ENCODE measurements around the gene APOC3. TPM values are rescaled to one million over a fixed set of nuclear protein-coding genes. Genes with fewer than 3 reads are reported as not detected.

Gene APOC3
- total RNA-seq, 2 donors from 2014 or later: not detected

DNA sequence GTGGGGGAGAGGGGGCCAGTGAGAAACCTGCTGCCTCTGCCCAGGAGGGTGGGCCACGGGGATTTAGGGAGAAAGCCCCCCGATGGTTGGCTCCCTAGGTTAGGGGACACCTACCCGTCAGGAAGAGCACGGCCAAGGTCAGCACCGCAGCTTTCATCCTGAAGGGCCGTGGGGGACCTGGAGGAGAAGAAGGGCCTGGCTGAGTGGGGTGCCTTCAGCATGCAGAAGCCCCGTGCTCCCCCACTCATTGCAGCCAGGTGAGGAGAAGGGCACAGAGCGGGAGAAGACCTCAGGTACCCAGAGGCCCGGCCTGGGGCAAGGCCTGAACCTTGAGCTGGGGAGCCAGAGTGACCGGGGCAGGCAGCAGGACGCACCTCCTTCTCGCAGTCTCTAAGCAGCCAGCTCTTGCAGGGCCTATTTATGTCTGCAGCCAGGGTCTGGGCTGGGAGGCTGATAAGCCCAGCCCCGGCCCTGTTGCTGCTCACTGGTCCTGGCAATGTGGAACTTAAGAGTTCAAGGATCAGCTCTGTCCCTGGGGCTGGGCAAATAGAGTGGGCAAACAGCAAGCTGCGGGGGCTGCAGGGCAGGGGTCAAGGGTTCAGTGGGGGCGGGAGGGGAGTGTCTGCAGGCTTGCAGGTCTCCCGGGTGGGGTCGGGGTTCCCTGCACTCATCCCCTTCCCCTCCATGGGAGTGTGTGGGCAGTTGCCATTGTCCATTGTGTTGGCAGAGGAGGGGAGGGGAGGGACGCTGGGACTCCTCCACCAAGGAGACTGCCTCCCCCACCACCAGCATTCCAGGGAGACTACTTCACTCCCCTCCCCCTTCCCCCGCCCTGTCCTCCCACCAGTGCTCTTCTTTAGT is 7.8 kb downstream of the APOC3 start, which contains the start of gene APOA1:
Gene APOA1 (minus strand): TSS at position 392 of the 861 bp plus-strand sequence. CDS start 235 bp downstream, at position 157.
- peaks cover 22% of the 10 kb centered on the region for H3K4me1 Mint-ChIP-seq (ENCODE audit: low read depth)
- ATAC-seq (replicated peaks in 1 of 2): no peak

DNA sequence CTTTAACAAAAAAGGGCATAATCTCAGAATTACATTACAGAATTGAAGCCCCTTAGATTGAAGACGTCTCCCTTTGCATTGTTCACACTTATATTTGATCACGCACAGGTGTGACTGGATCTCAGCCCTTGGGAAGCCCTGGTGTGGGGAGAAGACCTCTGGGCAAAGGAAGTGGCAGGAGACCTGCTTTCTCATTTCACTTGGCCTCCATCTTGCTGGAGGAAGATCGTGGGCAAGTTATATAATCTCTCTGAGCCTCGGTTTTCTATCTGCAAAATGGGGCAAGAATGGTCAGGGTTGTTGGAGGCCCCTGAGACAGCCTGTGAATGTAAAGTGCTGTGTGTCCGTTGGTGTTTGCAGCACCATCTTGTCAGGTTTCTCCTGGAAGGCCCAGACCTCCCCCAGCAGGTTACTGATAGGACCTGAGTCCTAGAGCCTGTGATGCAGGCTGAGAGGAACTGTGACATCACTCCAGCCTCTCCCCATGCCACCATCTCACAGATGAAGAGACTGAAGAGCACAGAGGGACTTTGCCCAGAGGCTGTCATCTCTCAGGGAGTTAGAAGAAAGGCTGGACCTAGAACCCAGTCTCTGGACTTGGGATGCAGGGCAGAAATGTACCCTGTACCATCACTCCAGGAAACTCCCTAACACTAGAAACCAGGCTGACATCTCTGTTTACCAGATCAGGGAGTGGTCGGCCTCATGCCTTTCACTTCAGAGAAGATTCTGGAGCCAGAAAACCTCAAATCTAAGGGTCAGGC is 8.8 kb downstream of the APOC3 start:
- no peak overlapping the region for H3K27ac Mint-ChIP-seq
- H3K36me3 Mint-ChIP-seq (ENCODE audit: insufficient read depth in 2 of 2): peaks cover 0 to under 1% of the 10 kb centered on the region in 2 donors
- ATAC-seq (replicated peaks in 1 of 2) (no peak), DNase-seq (no peak)
- no peak overlapping the region for H3K4me3 Mint-ChIP-seq
- H3K9me3 Mint-ChIP-seq: no peaks in the 10 kb centered on the region
- H3K4me1 Mint-ChIP-seq (ENCODE audit: low read depth): peaks cover 22% of the 10 kb centered on the region
- H3K27me3 Mint-ChIP-seq (ENCODE audit: low read depth): no peaks in the 10 kb centered on the region

More for the DNA sequence above, 7.8 kb downstream of the APOC3 start, which contains the start of gene APOA1:
- no peak within 1 kb of the TSS for H3K27ac Mint-ChIP-seq
- H3K4me3 Mint-ChIP-seq: peak within 1 kb of the TSS in 1 of 2 donors; percentile 75
- H3K27me3 Mint-ChIP-seq (ENCODE audit: low read depth): no peaks in the 10 kb centered on the region
- H3K9me3 Mint-ChIP-seq: no peaks in the 10 kb centered on the region
- no peak for DNase-seq
- no peaks in the 10 kb centered on the region for H3K36me3 Mint-ChIP-seq (ENCODE audit: insufficient read depth in 2 of 2)

DNA sequence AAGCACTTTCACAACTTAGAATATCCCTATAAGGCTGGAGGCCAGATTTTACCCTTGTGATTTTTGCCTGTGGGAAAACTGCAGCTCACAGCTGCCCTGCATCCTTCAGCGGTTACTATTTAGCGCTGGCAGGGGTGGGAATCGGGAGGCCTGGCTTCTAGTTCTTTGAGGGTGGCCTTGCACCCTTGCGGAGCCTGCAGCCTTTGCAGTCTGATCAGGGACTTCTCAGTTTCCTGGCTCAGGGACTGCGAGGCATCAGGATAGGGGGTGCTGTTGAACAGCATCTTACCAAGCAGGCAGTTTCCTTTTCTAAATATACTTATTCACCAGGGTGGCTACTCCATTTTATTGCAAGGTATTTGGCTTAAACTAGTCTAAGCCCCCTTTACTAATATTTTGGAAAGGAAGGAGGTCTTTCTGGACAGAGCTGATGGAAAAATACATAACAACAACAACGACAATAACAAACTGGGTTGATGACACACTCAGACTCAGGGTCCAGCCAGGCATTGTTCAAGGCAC is 10.6 kb downstream of the APOC3 start:
- Mint-ChIP-seq H3K27ac (no peak overlapping the region), H3K36me3 (ENCODE audit: insufficient read depth in 2 of 2) (peaks cover 0 to 4% of the 10 kb centered on the region in 2 donors), H3K27me3 (ENCODE audit: low read depth) (no peaks in the 10 kb centered on the region), H3K9me3 (no peaks in the 10 kb centered on the region), H3K4me3 (no peak overlapping the region), H3K4me1 (ENCODE audit: low read depth) (peaks cover 15% of the 10 kb centered on the region)
- DNase-seq (no peak), ATAC-seq (replicated peaks in 1 of 2) (no peak)

DNA sequence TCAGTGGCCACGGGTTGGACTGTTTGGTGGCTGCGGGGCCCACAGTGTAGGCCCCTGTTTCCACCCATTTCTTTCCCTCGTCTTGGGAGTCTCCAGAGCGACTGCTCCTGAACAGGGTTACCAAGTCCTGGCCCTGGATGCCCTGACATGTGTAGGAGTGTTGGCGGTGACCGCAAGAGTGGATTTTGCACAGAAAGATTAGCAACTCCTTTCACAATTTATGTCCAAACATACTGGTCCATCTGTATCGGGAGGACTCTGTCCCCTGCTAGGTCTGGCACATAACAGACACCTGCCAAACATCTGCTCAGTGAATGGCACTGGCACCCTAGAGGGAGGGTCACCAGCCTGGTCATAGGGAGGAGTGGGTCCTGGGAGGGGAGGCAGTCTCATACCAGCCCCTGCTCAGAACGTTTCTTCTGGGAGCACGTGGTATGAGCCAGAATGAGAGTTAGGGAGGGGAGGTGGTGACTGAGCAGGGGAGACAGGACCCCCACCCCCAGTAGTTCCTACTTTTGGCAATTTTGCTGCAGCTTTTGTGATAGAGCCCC is 11.1 kb downstream of the APOC3 start:
- ATAC-seq (replicated peaks in 1 of 2): no peak
- Mint-ChIP-seq H3K36me3 (ENCODE audit: insufficient read depth in 2 of 2) (peaks cover 0 to 4% of the 10 kb centered on the region in 2 donors), H3K4me3 (no peak overlapping the region), H3K27me3 (ENCODE audit: low read depth) (no peaks in the 10 kb centered on the region), H3K4me1 (ENCODE audit: low read depth) (peaks cover 10% of the 10 kb centered on the region), H3K27ac (no peak overlapping the region), H3K9me3 (no peaks in the 10 kb centered on the region)
- DNase-seq: no peak

DNA sequence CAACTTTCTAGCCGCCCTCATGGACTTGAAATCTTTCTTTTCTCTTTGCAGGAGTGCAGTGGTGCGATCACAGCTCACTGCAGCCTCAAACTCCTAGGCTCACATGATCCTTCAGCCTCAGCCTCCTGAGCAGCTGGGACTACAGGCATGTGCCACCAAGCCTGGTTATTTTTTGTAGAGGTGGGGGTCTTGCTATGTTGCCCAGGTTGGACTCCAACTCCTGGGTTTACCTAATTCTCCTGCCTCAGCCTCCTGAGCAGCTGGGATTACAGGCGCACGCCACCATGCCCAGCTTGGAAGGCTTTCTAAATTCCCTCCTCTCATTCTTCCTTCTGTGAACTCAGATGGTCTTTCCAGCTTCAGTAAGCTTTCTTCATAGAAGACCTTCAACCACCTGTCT is 12.4 kb downstream of the APOC3 start:
- no peak for ATAC-seq (replicated peaks in 1 of 2)
- Mint-ChIP-seq H3K4me3 (no peak overlapping the region), H3K27ac (no peak overlapping the region), H3K36me3 (ENCODE audit: insufficient read depth in 2 of 2) (peaks cover 3 to 6% of the 10 kb centered on the region in 2 donors), H3K27me3 (ENCODE audit: low read depth) (no peaks in the 10 kb centered on the region), H3K4me1 (ENCODE audit: low read depth) (peaks cover 5% of the 10 kb centered on the region), H3K9me3 (no peaks in the 10 kb centered on the region)
- DNase-seq: no peak

DNA sequence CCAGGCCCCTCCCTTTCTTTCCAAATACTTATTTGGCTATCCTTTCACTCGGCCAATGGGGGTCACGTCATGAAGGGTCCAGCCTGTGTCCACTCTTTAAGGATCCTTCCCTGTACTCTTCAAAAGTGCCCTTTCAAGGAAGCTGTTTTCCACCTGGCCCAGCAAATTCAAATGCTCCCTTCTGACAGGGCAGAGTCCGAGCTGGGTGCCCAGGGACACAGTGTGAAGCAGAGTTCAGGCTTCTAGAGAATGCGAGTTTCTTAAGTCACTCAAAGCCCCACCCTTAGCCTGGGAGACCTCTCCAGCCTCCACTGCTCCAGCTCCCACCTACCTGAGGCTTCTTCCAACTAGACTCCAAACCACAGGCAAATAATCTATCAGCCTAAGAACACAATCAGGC is 13.2 kb downstream of the APOC3 start:
- no peaks in the 10 kb centered on the region for H3K27me3 Mint-ChIP-seq (ENCODE audit: low read depth)
- ATAC-seq (replicated peaks in 1 of 2): no peak
- H3K9me3 Mint-ChIP-seq: no peaks in the 10 kb centered on the region

DNA sequence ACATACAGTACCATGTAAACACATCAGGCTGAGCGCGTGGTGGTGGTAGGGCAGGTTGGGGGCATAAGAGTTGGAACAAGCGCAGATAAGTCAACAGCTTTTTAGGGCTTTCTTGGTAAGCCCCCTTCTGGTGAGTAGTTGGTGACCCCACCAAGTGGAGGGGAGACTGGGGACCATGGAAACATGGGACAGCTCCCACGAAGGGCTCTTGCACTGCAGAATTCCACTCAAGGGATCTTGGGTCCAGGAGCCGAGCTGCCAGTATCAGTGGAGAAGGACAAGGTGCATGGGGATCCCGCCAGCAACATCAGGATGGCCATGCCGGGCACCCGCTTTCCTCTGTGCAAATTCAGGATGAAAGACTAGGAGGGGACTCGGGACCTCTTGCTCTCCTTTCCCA is 14.0 kb downstream of the APOC3 start:
- Mint-ChIP-seq H3K9me3 (no peaks in the 10 kb centered on the region), H3K27ac (no peak overlapping the region), H3K4me3 (no peak overlapping the region), H3K36me3 (ENCODE audit: insufficient read depth in 2 of 2) (peaks cover 3 to 7% of the 10 kb centered on the region in 2 donors), H3K27me3 (ENCODE audit: low read depth) (no peaks in the 10 kb centered on the region), H3K4me1 (ENCODE audit: low read depth) (peaks cover 5% of the 10 kb centered on the region)
- no peak for DNase-seq
- no peak for ATAC-seq (replicated peaks in 1 of 2)

More for the DNA sequence above, 13.2 kb downstream of the APOC3 start:
- peaks cover 3 to 7% of the 10 kb centered on the region in 2 donors for H3K36me3 Mint-ChIP-seq (ENCODE audit: insufficient read depth in 2 of 2)
- H3K4me3 Mint-ChIP-seq: no peak overlapping the region
- DNase-seq: no peak
- H3K4me1 Mint-ChIP-seq (ENCODE audit: low read depth): peaks cover 5% of the 10 kb centered on the region
- H3K27ac Mint-ChIP-seq: no peak overlapping the region

DNA sequence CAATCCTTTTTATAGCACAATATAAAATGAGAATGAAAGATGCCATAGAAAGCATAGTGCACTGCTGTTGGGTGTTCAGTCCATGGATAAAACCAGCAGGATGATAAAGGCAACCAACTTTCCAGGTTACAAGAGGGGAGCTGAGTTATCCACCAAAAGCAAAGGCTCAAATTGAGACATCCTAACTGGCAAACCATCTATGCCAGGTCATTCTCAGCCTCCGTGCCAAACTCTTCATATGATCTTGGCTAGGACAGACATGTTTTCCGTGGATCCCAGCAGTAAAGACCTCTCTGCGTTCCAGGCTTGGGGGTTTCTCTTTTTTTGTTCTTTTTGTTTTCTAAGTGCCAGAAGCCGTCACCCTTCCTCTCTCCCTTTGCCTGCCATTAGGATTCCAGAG is 15.0 kb downstream of the APOC3 start:
- no peak for ATAC-seq (replicated peaks in 1 of 2)
- Mint-ChIP-seq H3K27ac (no peak overlapping the region), H3K9me3 (no peaks in the 10 kb centered on the region), H3K27me3 (ENCODE audit: low read depth) (no peaks in the 10 kb centered on the region), H3K4me3 (no peak overlapping the region), H3K4me1 (ENCODE audit: low read depth) (no peaks in the 10 kb centered on the region), H3K36me3 (ENCODE audit: insufficient read depth in 2 of 2) (peaks cover 5 to 11% of the 10 kb centered on the region in 2 donors)
- no peak for DNase-seq

DNA sequence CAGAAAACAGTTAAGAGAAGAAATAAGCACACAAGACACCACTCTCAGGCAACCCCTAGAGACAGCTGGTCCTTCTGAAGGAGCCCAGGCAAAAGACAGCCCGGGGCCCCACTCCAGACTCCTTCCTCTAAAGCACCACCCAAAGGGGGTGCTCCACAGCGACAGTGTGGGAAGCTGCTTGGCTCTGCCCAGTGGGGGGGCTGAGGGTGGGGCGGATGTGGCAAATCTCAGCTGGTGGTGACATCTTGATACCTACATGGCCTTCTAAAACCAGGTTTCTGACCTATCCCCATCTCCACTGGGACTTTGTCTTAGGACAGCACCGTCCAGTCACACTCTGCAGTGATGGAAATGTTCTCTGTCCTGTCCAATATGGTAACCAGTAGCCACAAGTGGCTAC is 17.9 kb downstream of the APOC3 start:
- Mint-ChIP-seq H3K27ac (no peak overlapping the region), H3K36me3 (ENCODE audit: insufficient read depth in 2 of 2) (peaks cover 7 to 13% of the 10 kb centered on the region in 2 donors), H3K4me1 (ENCODE audit: low read depth) (peaks cover 17% of the 10 kb centered on the region), H3K9me3 (no peaks in the 10 kb centered on the region), H3K4me3 (no peak overlapping the region), H3K27me3 (ENCODE audit: low read depth) (no peaks in the 10 kb centered on the region)
- ATAC-seq (replicated peaks in 1 of 2): no peak
- DNase-seq: no peak

DNA sequence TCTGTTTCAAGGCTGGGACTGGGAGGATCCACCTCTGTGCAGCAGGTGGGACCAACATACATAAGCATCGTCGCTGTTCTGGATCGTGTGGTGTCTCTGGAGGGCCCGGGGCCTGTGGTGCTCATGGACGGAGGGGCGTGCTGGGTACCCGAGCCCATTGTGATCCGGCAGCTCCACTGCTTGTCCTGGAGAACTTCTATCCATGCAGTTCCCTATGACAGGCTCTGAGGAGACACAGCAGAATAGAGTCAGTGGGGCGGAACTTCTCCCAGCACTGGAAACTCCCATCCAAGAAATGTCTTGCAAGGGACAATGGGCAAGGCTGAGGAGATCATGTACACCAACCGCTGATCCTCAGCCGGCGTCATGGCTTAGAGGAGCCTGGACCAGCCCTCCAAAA is 19.4 kb downstream of the APOC3 start:
- no peaks in the 10 kb centered on the region for H3K27me3 Mint-ChIP-seq (ENCODE audit: low read depth)
- peaks cover 7 to 11% of the 10 kb centered on the region in 2 donors for H3K36me3 Mint-ChIP-seq (ENCODE audit: insufficient read depth in 2 of 2)
- no peak for ATAC-seq (replicated peaks in 1 of 2)
- H3K4me1 Mint-ChIP-seq (ENCODE audit: low read depth): peaks cover 32% of the 10 kb centered on the region
- DNase-seq: no peak
- H3K27ac Mint-ChIP-seq: no peak overlapping the region
- H3K9me3 Mint-ChIP-seq: no peaks in the 10 kb centered on the region
- no peak overlapping the region for H3K4me3 Mint-ChIP-seq

DNA sequence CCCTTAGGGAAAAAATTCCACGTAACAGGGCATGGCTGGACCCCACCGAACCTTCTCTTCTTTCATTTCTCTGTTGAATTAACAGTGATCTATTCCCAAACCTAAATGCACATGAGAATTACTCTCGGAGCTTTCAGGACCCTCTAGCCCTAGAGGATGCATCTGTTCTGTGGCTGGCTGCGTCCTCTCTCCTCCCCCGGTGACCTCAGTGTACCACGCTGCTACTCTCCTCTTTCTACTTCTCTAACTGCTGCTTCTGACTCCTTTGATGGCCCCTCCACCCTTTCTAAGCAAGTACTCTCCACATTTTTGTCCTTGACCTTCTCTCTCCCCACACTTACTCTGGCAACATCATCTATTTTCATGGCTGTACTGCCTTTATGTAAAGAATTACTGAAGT is 19.8 kb downstream of the APOC3 start:
- no peak for ATAC-seq (replicated peaks in 1 of 2)
- Mint-ChIP-seq H3K27ac (no peak overlapping the region), H3K36me3 (ENCODE audit: insufficient read depth in 2 of 2) (peaks cover 10 to 15% of the 10 kb centered on the region in 2 donors), H3K4me3 (no peak overlapping the region), H3K27me3 (ENCODE audit: low read depth) (no peaks in the 10 kb centered on the region), H3K9me3 (no peaks in the 10 kb centered on the region), H3K4me1 (ENCODE audit: low read depth) (peaks cover 36% of the 10 kb centered on the region)
- no peak for DNase-seq

DNA sequence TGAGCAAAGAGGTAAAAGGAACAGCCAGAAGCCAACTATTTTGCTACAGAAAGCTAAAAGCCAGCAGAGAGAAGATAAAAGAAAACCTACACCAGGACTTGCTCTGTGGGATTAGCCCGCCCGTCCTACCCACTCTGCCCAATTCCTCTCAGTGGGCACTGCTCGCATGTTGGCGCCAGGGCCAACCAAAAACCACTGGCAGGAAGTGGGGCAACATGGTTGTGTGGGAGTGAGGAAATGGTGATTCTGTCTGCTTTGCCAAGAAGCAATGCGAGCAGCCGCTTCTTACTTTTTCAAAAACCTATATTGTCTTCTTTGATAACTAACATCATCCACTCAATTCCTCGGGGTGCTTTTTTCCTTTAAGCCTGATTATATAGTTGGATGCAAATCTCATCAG is 21.9 kb downstream of the APOC3 start:
- peak overlapping the region; percentile 96 for H3K27ac Mint-ChIP-seq
- H3K4me3 Mint-ChIP-seq: peak overlapping the region; percentile 84 to 86
- H3K36me3 Mint-ChIP-seq (ENCODE audit: insufficient read depth in 2 of 2): peaks cover 10 to 16% of the 10 kb centered on the region in 2 donors
- no peaks in the 10 kb centered on the region for H3K27me3 Mint-ChIP-seq (ENCODE audit: low read depth)
- peak; percentile 28 to 32 for ATAC-seq (replicated peaks in 1 of 2)
- DNase-seq: peak; percentile 76 to 80
- no peaks in the 10 kb centered on the region for H3K9me3 Mint-ChIP-seq
- peaks cover 47% of the 10 kb centered on the region for H3K4me1 Mint-ChIP-seq (ENCODE audit: low read depth)

Measured in activated T-cell treated with anti-CD3 and anti-CD28 coated beads, Interleukin-2, amount 50 U/mL, for 72 hours (primary cell).